GM21423 (cell line): ENCODE measurements around the gene NKD2.

ENCODE experiments used
- ATAC-seq: cut with Tn5 transposase; IDR thresholded peaks from one replicate; pipeline ENCODE4 v1.9.1; 2021; ENCODE audit warnings: mild to moderate bottlenecking, moderate library complexity; ENCODE audit not compliant: unreplicated experiment

The NKD2 gene

GRCh38 chr5:1086137-1086536 is 77.5 kb downstream of the NKD2 start:
- no peak for ATAC-seq

GRCh38 chr5:1086871-1087270 is 78.3 kb downstream of the NKD2 start:
- no peak for ATAC-seq

- ATAC-seq: no peak
Observed at GRCh38 chr5:1087428-1087827, 78.8 kb downstream of the NKD2 start.

- no peak for ATAC-seq
Observed at GRCh38 chr5:1088031-1088430, 79.4 kb downstream of the NKD2 start.
